Measurements from ENCODE around the gene UXT. TPM values are rescaled to one million over a fixed set of nuclear protein-coding genes. Genes with fewer than 3 reads are reported as not detected.
A peak's percentile ranks its signal among the peaks of the same experiment; 100 is the strongest.

The UXT gene
- total and polyA plus RNA-seq, 8 donors: 2.9 to 320 (median 90.0) TPM

- no peak overlapping the region for H3K27ac ChIP-seq
- peaks cover 0 to 16% (median 8%) of the 10 kb centered on the region in 4 donors for H3K4me1 ChIP-seq
- DNase-seq: peak in 1 of 2 donors; percentile 58
- H3K36me3 ChIP-seq: peaks cover 7 to 26% (median 26%) of the 10 kb centered on the region in 4 donors
- TF ChIP-seq POLR2AphosphoS5 (IDR thresholded peaks at IDR 0.05) (no peak), EP300 (IDR thresholded peaks at IDR 0.05) (no peak), CTCF (IDR thresholded peaks at IDR 0.05) (peak in 4 of 7 experiments; percentile 19 to 32 (median 26)), POLR2A (IDR thresholded peaks at IDR 0.05) (no peak)
- peaks cover 0 to 4% (median 0%) of the 10 kb centered on the region in 3 donors for H3K27me3 ChIP-seq
- WGBS, 5 donors: 19 to 43% (median 22%) methylated on average over 2 of the region's 2 CpGs
- peaks cover 0 to 23% (median 11%) of the 10 kb centered on the region in 4 donors for H3K9me3 ChIP-seq
- no peak overlapping the region for H3K4me3 ChIP-seq
- intact Hi-C loops (cut with DNase I; ENCODE audit: low total_unique reads): no loop called here
These were observed 15.1 kb downstream of the UXT start for GRCh38 chrX:47643926-47644325.

- no peaks in the 10 kb centered on the region for H3K4me1 ChIP-seq
- peaks cover 17 to 71% (median 70%) of the 10 kb centered on the region in 4 donors for H3K36me3 ChIP-seq
- intact Hi-C loops (cut with DNase I; ENCODE audit: low total_unique reads): no loop called here
- 80 to 96% (median 93%) methylated on average over 5 to 14 of the region's 14 CpGs for WGBS, 5 donors
- H3K27me3 ChIP-seq: no peaks in the 10 kb centered on the region
- H3K4me3 ChIP-seq: no peak overlapping the region
- H3K9me3 ChIP-seq: peaks cover 0 to 30% (median 14%) of the 10 kb centered on the region in 4 donors
- no peak for DNase-seq
- no peak overlapping the region for H3K27ac ChIP-seq
- no peak for TF ChIP-seq POLR2AphosphoS5 (IDR thresholded peaks at IDR 0.05)
- no peak for TF ChIP-seq CTCF (IDR thresholded peaks at IDR 0.05)
- no peak for TF ChIP-seq EP300 (IDR thresholded peaks at IDR 0.05)
- no peak for TF ChIP-seq POLR2A (IDR thresholded peaks at IDR 0.05)
These were observed 20.2 kb downstream of the UXT start for GRCh38 chrX:47638816-47639215.

- peaks cover 0 to 30% (median 14%) of the 10 kb centered on the region in 4 donors for H3K9me3 ChIP-seq
- no peaks in the 10 kb centered on the region for H3K27me3 ChIP-seq
- intact Hi-C loops (cut with DNase I; ENCODE audit: low total_unique reads): no loop called here
- WGBS, 5 donors: 57 to 73% (median 59%) methylated on average over 14 to 31 of the region's 31 CpGs
- peak; percentile 37 to 77 for DNase-seq
- peak overlapping the region; percentile 3 to 24 (median 20) for H3K4me3 ChIP-seq
- no peak for TF ChIP-seq CTCF (IDR thresholded peaks at IDR 0.05)
- TF ChIP-seq POLR2AphosphoS5 (IDR thresholded peaks at IDR 0.05): no peak
- TF ChIP-seq POLR2A (IDR thresholded peaks at IDR 0.05): no peak
- TF ChIP-seq EP300 (IDR thresholded peaks at IDR 0.05): no peak
- H3K4me1 ChIP-seq: no peaks in the 10 kb centered on the region
- no peak overlapping the region for H3K27ac ChIP-seq
- H3K36me3 ChIP-seq: peaks cover 17 to 71% (median 70%) of the 10 kb centered on the region in 4 donors
These were observed 21.3 kb downstream of the UXT start for GRCh38 chrX:47637546-47638195.

GRCh38 chrX:47634871-47635575, 24.0 kb downstream of the UXT start:
- Histone ChIP-seq H3K9me3 (peaks cover 0 to 16% (median 8%) of the 10 kb centered on the region in 4 donors), H3K4me1 (no peaks in the 10 kb centered on the region), H3K27ac (no peak overlapping the region), H3K27me3 (no peaks in the 10 kb centered on the region), H3K4me3 (no peak overlapping the region), H3K36me3 (peaks cover 16 to 56% (median 55%) of the 10 kb centered on the region in 4 donors)
- no peak for DNase-seq
- WGBS, 5 donors: 80 to 88% (median 85%) methylated on average over 16 of the region's 16 CpGs
- intact Hi-C loops (cut with DNase I; ENCODE audit: low total_unique reads): no loop called here
- no peak for TF ChIP-seq CTCF (IDR thresholded peaks at IDR 0.05)
